ACC112 (cell line): ENCODE results near the gene REEP3.

ENCODE experiments used
- H2AFZ ChIP-seq: fragments of 200-600 bp; sonication (generic); one replicate; pipeline ENCODE4 v1.6.0; 2017; ENCODE audit warnings: antibody characterized with exemption, low read length; ENCODE audit not compliant: unreplicated experiment
- H3K27ac ChIP-seq: fragments of 200-600 bp; sonication (generic); 2 replicates; pipeline ENCODE4 v1.5.1; 2014; ENCODE audit warnings: low read depth, mild to moderate bottlenecking, antibody characterized with exemption, low read length, moderate library complexity
- H3K27me3 ChIP-seq: fragments of 200-600 bp; sonication (generic); 2 replicates; pipeline ENCODE4 v1.6.1; 2014; ENCODE audit warnings: mild to moderate bottlenecking, antibody characterized with exemption, low read length, moderate library complexity, mixed read lengths; ENCODE audit not compliant: insufficient read depth
- H3K36me3 ChIP-seq: fragments of 200-600 bp; sonication (generic); 2 replicates; pipeline ENCODE4 v1.6.1; 2016; ENCODE audit warnings: mild to moderate bottlenecking, antibody characterized with exemption, low read length, moderate library complexity, mixed read lengths; ENCODE audit not compliant: insufficient read depth
- H3K4me1 ChIP-seq: fragments of 200-600 bp; sonication (generic); one replicate; pipeline ENCODE4 v1.6.1; 2016; ENCODE audit warnings: low read length, mixed read lengths; ENCODE audit not compliant: insufficient read depth, unreplicated experiment, control insufficient read depth
- H3K4me3 ChIP-seq: fragments of 200-600 bp; sonication (generic); 2 replicates; pipeline ENCODE4 v1.5.1; 2014; ENCODE audit warnings: mild to moderate bottlenecking, low read depth, low read length
- H3K79me2 ChIP-seq: fragments of 200-600 bp; sonication (generic); one replicate; pipeline ENCODE4 v1.6.0; 2016; ENCODE audit warnings: low read length; ENCODE audit not compliant: control insufficient read depth, unreplicated experiment, insufficient read depth

Gene REEP3

GRCh38 chr10:63505562-63505961, 15.6 kb upstream of the REEP3 start:
- H2AFZ ChIP-seq, result no peak overlapping the region
- peaks cover 70% of the 10 kb centered on the region for H3K79me2 ChIP-seq
- no peak overlapping the region for H3K27ac ChIP-seq
- H3K4me1 ChIP-seq, result no peaks in the 10 kb centered on the region
- peaks cover 5% of the 10 kb centered on the region for H3K36me3 ChIP-seq
- no peak overlapping the region for H3K4me3 ChIP-seq
- no peaks in the 10 kb centered on the region for H3K27me3 ChIP-seq

- no peak overlapping the region for H3K27ac ChIP-seq
- H3K4me1 ChIP-seq, result no peaks in the 10 kb centered on the region
- H2AFZ ChIP-seq, result no peak overlapping the region
- no peak overlapping the region for H3K4me3 ChIP-seq
- H3K36me3 ChIP-seq, result peaks cover 9% of the 10 kb centered on the region
- peaks cover 74% of the 10 kb centered on the region for H3K79me2 ChIP-seq
- no peaks in the 10 kb centered on the region for H3K27me3 ChIP-seq
Observed at GRCh38 chr10:63506554-63506953, 14.6 kb upstream of the REEP3 start.

- Histone ChIP-seq H3K4me3 (peak overlapping the region; percentile 53), H2AFZ (peak overlapping the region; percentile 32), H3K36me3 (0 out of 2 replicates have a peak, but pooled peaks cover 6% of the 10 kb centered on the region), H3K27ac (peak overlapping the region; percentile 82), H3K79me2 (peaks cover 95% of the 10 kb centered on the region), H3K27me3 (no peaks in the 10 kb centered on the region), H3K4me1 (peaks cover 43% of the 10 kb centered on the region)
Observed at GRCh38 chr10:63515002-63515763, 6.0 kb upstream of the REEP3 start.

GRCh38 chr10:63516207-63516606, 5.0 kb upstream of the REEP3 start:
- H3K27ac ChIP-seq, result peak overlapping the region; percentile 82
- H3K27me3 ChIP-seq, result no peaks in the 10 kb centered on the region
- H3K4me1 ChIP-seq, result peaks cover 43% of the 10 kb centered on the region
- H2AFZ ChIP-seq, result no peak overlapping the region
- H3K4me3 ChIP-seq, result peak overlapping the region; percentile 53
- H3K79me2 ChIP-seq, result peaks cover 94% of the 10 kb centered on the region
- H3K36me3 ChIP-seq, result no peaks in the 10 kb centered on the region

GRCh38 chr10:63518690-63519288, 2.4 kb upstream of the REEP3 start:
- no peaks in the 10 kb centered on the region for H3K27me3 ChIP-seq
- peaks cover 55% of the 10 kb centered on the region for H3K4me1 ChIP-seq
- no peaks in the 10 kb centered on the region for H3K36me3 ChIP-seq
- 0 out of 2 replicates have a peak overlapping the region, but pooled peaks have one; percentile 79 for H3K4me3 ChIP-seq
- H3K79me2 ChIP-seq, result peaks cover 94% of the 10 kb centered on the region
- H2AFZ ChIP-seq, result no peak overlapping the region
- H3K27ac ChIP-seq, result no peak overlapping the region

GRCh38 chr10:63521416-63522276, 445 bp downstream of the REEP3 start:
- peaks cover 92% of the 10 kb centered on the region for H3K79me2 ChIP-seq
- H3K4me3 ChIP-seq, result peak overlapping the region; percentile 93
- peak overlapping the region; percentile 93 for H2AFZ ChIP-seq
- H3K4me1 ChIP-seq, result peaks cover 42% of the 10 kb centered on the region
- H3K36me3 ChIP-seq, result no peaks in the 10 kb centered on the region
- H3K27ac ChIP-seq, result peak overlapping the region; percentile 92
- H3K27me3 ChIP-seq, result no peaks in the 10 kb centered on the region

- H3K79me2 ChIP-seq, result peaks cover 92% of the 10 kb centered on the region
- H3K4me3 ChIP-seq, result peak overlapping the region; percentile 93
- H3K27ac ChIP-seq, result peak overlapping the region; percentile 92
Observed at GRCh38 chr10:63522277-63522687, 1.1 kb downstream of the REEP3 start.

GRCh38 chr10:63522995-63523394, 1.8 kb downstream of the REEP3 start:
- no peak overlapping the region for H2AFZ ChIP-seq
- H3K4me3 ChIP-seq, result peak overlapping the region; percentile 93
- H3K27me3 ChIP-seq, result no peaks in the 10 kb centered on the region
- peak overlapping the region; percentile 92; the same call in 1 of the 2 replicates for H3K27ac ChIP-seq
- peaks cover 33% of the 10 kb centered on the region for H3K4me1 ChIP-seq
- H3K79me2 ChIP-seq, result peaks cover 91% of the 10 kb centered on the region
- no peaks in the 10 kb centered on the region for H3K36me3 ChIP-seq

More at GRCh38 chr10:63522277-63522687, 1.1 kb downstream of the REEP3 start:
- peak overlapping the region; percentile 93 for H2AFZ ChIP-seq
- no peaks in the 10 kb centered on the region for H3K36me3 ChIP-seq
- H3K27me3 ChIP-seq, result no peaks in the 10 kb centered on the region
- H3K4me1 ChIP-seq, result peaks cover 36% of the 10 kb centered on the region

GRCh38 chr10:63525021-63525420, 3.8 kb downstream of the REEP3 start:
- H3K4me1 ChIP-seq, result peaks cover 22% of the 10 kb centered on the region
- no peak overlapping the region for H3K27ac ChIP-seq
- H2AFZ ChIP-seq, result no peak overlapping the region
- no peaks in the 10 kb centered on the region for H3K27me3 ChIP-seq
- no peaks in the 10 kb centered on the region; the same call in 1 of the 2 replicates for H3K36me3 ChIP-seq
- H3K4me3 ChIP-seq, result no peak overlapping the region
- peaks cover 86% of the 10 kb centered on the region for H3K79me2 ChIP-seq

GRCh38 chr10:63527401-63527800, 6.2 kb downstream of the REEP3 start:
- peaks cover 89% of the 10 kb centered on the region for H3K79me2 ChIP-seq

More at GRCh38 chr10:63527401-63527800, 6.2 kb downstream of the REEP3 start:
- no peak overlapping the region for H3K27ac ChIP-seq
- no peaks in the 10 kb centered on the region; the same call in 1 of the 2 replicates for H3K36me3 ChIP-seq
- H3K4me3 ChIP-seq, result no peak overlapping the region
- H2AFZ ChIP-seq, result no peak overlapping the region
- H3K27me3 ChIP-seq, result no peaks in the 10 kb centered on the region
- H3K4me1 ChIP-seq, result peaks cover 22% of the 10 kb centered on the region
